Erythroblast (primary cell): ENCODE data around the gene FBXO42.

ENCODE experiments used
- GATA1 ChIP-seq: IDR thresholded peaks from 2 replicates; pipeline ENCODE4 v1.6.1; 2011; ENCODE audit warnings: low read depth, mild to moderate bottlenecking, control low read depth, low read length, moderate library complexity
- POLR2A ChIP-seq: IDR thresholded peaks from 2 replicates; pipeline ENCODE4 v1.6.1; 2011; ENCODE audit warnings: mild to moderate bottlenecking, low read length

DNA sequence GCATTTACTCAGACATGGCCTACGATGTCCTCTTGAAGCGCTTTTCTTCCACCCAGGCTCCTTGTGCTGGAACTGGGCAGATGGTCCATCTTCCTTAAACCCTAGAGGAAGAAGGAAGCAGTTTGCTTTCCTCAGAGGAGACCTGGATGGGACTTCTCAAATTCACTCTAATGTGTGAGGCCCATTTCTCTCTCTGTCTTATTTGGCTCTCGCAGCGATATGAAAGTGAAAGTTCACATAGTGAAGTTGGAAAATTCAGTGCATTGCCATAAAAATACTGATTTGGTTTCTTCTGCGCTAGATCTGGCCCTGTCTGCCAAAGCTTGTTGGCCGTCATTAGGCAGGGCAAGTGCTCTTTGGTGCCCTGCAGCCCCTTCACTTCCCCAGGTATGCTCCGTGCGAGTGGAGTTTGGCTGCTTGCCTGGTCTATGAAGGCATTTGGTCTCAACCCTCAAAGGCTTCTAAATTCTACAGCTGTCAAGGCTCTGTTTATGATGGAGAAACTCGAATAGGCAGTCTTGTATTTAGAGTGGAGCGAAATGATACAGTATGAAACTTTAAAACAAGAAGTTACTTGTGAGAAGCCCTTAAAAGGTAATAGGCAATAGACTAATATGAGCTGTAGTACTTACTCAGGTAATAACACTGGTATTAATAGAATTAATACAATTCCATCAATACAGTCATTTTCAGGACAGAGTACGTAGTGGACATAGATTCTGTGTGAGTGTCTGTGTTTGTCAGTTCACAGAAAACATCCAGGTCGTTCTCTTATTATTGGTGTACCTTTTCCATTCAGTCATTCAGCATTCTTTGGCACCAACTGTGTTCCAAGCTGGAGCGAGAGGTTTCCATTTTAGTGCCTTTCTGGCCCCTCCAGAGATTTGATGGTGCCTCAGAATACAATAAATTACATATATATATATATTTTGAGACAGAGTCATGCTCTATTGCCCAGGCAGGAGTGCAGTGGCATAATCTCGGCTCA lies 35.2 kb upstream of the FBXO42 start:
- TF ChIP-seq GATA1 (no peak), POLR2A (no peak)
